OCI-LY3 (cell line): ENCODE results near the gene CNTNAP2.

Experiments used
- H2AFZ ChIP-seq: fragments of 200-600, 300-600 bp; shearing (Covaris generic); 2 replicates; pipeline ENCODE4 v1.6.0; 2014; ENCODE audit warnings: antibody characterized with exemption, low read depth, low read length
- H3K27ac ChIP-seq: fragments of 200-600, 300-600 bp; sonication (generic); 2 replicates; pipeline ENCODE4 v1.5.1; 2014; ENCODE audit warnings: mild to moderate bottlenecking, low read length, moderate library complexity, mixed read lengths
- H3K27me3 ChIP-seq: fragments of 200-600, 300-600 bp; sonication (generic); 2 replicates; pipeline ENCODE4 v1.6.1; 2014; ENCODE audit warnings: low read depth, low read length, mixed read lengths
- H3K36me3 ChIP-seq: fragments of 200-600, 300-600 bp; sonication (generic); replicated peaks from 2 replicates; pipeline ENCODE3; 2014; ENCODE audit warnings: low read depth, low read length, mixed read lengths
- H3K4me1 ChIP-seq: fragments of 300-600, 200-600 bp; sonication (generic); 2 replicates; pipeline ENCODE4 v1.6.1; 2014; ENCODE audit warnings: low read length, mixed read lengths
- H3K4me2 ChIP-seq: fragments of 200-600, 300-600 bp; sonication (generic); 2 replicates; pipeline ENCODE4 v1.6.1; 2014; ENCODE audit warnings: low read length, mixed read lengths
- H3K4me3 ChIP-seq: fragments of 300-600, 200-600 bp; sonication (generic); 2 replicates; pipeline ENCODE4 v1.5.1; 2014; ENCODE audit warnings: antibody characterized with exemption, mild to moderate bottlenecking, low read length, moderate library complexity
- H3K79me2 ChIP-seq: fragments of 300-600, 200-600 bp; shearing (Covaris generic); 2 replicates; pipeline ENCODE4 v1.6.1; 2014; ENCODE audit warnings: mild to moderate bottlenecking, low read length, mixed read lengths
- H3K9ac ChIP-seq: fragments of 300-600, 200-600 bp; shearing (Covaris generic); 2 replicates; pipeline ENCODE4 v1.6.0; 2014; ENCODE audit warnings: mild to moderate bottlenecking, low read length, moderate library complexity
- H3K9me3 ChIP-seq: fragments of 200-600, 300-600 bp; shearing (Covaris generic); 2 replicates; pipeline ENCODE4 v1.6.1; 2014; ENCODE audit warnings: low read length, mixed read lengths; ENCODE audit not compliant: insufficient read depth
- H4K20me1 ChIP-seq: fragments of 200-600, 300-600 bp; sonication (generic); 2 replicates; pipeline ENCODE4 v1.6.1; 2016; ENCODE audit warnings: low read length, mixed read lengths; ENCODE audit not compliant: insufficient read depth
- CTCF ChIP-seq: fragments of 200-600, 300-600 bp; sonication (generic); IDR thresholded peaks from 2 replicates; pipeline ENCODE4 v1.5.1; 2014; ENCODE audit warnings: antibody characterized with exemption, low read length, low read depth
- EZH2phosphoT487 ChIP-seq: fragments of 200-600 bp; shearing (Covaris generic); IDR thresholded peaks from 2 replicates; pipeline ENCODE4 v1.6.1; 2018; ENCODE audit warnings: antibody characterized with exemption, mixed run types, low read depth

Gene CNTNAP2

GRCh38 chr7:148173369-148173768 is 2056.8 kb downstream of the CNTNAP2 start:
- 0 out of 2 replicates have a peak, but pooled peaks cover under 1% of the 10 kb centered on the region for H3K27me3 ChIP-seq

GRCh38 chr7:148174376-148174775 is 2057.8 kb downstream of the CNTNAP2 start:
- Histone ChIP-seq H2AFZ (no peak overlapping the region), H3K4me3 (no peak overlapping the region), H3K9me3 (no peaks in the 10 kb centered on the region), H3K27ac (no peak overlapping the region), H3K36me3 (no peaks in the 10 kb centered on the region), H3K4me2 (no peak overlapping the region), H4K20me1 (no peaks in the 10 kb centered on the region), H3K9ac (no peak overlapping the region), H3K79me2 (no peaks in the 10 kb centered on the region), H3K27me3 (0 out of 2 replicates have a peak, but pooled peaks cover 9% of the 10 kb centered on the region), H3K4me1 (no peaks in the 10 kb centered on the region)
- TF ChIP-seq EZH2phosphoT487: no peak
- TF ChIP-seq CTCF: no peak

More at GRCh38 chr7:148173369-148173768, 2056.8 kb downstream of the CNTNAP2 start:
- Histone ChIP-seq H3K27ac (no peak overlapping the region), H3K4me2 (no peak overlapping the region), H3K36me3 (no peaks in the 10 kb centered on the region), H3K4me1 (no peaks in the 10 kb centered on the region), H3K79me2 (no peaks in the 10 kb centered on the region), H4K20me1 (no peaks in the 10 kb centered on the region), H2AFZ (no peak overlapping the region), H3K9me3 (no peaks in the 10 kb centered on the region), H3K9ac (no peak overlapping the region), H3K4me3 (no peak overlapping the region)
- TF ChIP-seq CTCF (no peak), EZH2phosphoT487 (no peak)

GRCh38 chr7:148175512-148175911 is 2058.9 kb downstream of the CNTNAP2 start:
- no peak overlapping the region for H3K9ac ChIP-seq

GRCh38 chr7:148177972-148178371 is 2061.4 kb downstream of the CNTNAP2 start:
- no peaks in the 10 kb centered on the region for H4K20me1 ChIP-seq
- no peak for TF ChIP-seq EZH2phosphoT487
- TF ChIP-seq CTCF: no peak
- H3K9me3 ChIP-seq: no peaks in the 10 kb centered on the region

More at GRCh38 chr7:148175512-148175911, 2058.9 kb downstream of the CNTNAP2 start:
- H2AFZ ChIP-seq: no peak overlapping the region
- H3K9me3 ChIP-seq: no peaks in the 10 kb centered on the region
- no peaks in the 10 kb centered on the region for H3K4me1 ChIP-seq
- no peaks in the 10 kb centered on the region for H4K20me1 ChIP-seq
- no peak overlapping the region for H3K4me2 ChIP-seq
- H3K27me3 ChIP-seq: peaks cover 10% of the 10 kb centered on the region; the same call in 1 of the 2 replicates
- no peak overlapping the region for H3K4me3 ChIP-seq
- H3K79me2 ChIP-seq: no peaks in the 10 kb centered on the region
- TF ChIP-seq EZH2phosphoT487 (no peak), CTCF (no peak)
- H3K36me3 ChIP-seq: no peaks in the 10 kb centered on the region
- H3K27ac ChIP-seq: no peak overlapping the region

More at GRCh38 chr7:148177972-148178371, 2061.4 kb downstream of the CNTNAP2 start:
- H3K4me2 ChIP-seq: no peak overlapping the region
- no peak overlapping the region for H3K4me3 ChIP-seq
- no peak overlapping the region for H3K9ac ChIP-seq
- no peaks in the 10 kb centered on the region for H3K79me2 ChIP-seq
- no peak overlapping the region for H3K27ac ChIP-seq
- H3K36me3 ChIP-seq: no peaks in the 10 kb centered on the region
- peaks cover 13% of the 10 kb centered on the region; the same call in 1 of the 2 replicates for H3K27me3 ChIP-seq
- H2AFZ ChIP-seq: no peak overlapping the region
- no peaks in the 10 kb centered on the region for H3K4me1 ChIP-seq
